ENCODE data around the gene YTHDC1.

- TF ChIP-seq HDAC6 (IDR thresholded peaks at IDR 0.05; ENCODE audit: low read depth, low read length) (no peak), RFX5 (IDR thresholded peaks at IDR 0.05; ENCODE audit: borderline replicate concordance, low read depth, low read length) (no peak), RNF2 (IDR thresholded peaks at IDR 0.05; ENCODE audit: borderline replicate concordance, low read depth, low read length, missing control alignments, poor library complexity, severe bottlenecking) (no peak)
- TF ChIP-seq, protein P1, sequence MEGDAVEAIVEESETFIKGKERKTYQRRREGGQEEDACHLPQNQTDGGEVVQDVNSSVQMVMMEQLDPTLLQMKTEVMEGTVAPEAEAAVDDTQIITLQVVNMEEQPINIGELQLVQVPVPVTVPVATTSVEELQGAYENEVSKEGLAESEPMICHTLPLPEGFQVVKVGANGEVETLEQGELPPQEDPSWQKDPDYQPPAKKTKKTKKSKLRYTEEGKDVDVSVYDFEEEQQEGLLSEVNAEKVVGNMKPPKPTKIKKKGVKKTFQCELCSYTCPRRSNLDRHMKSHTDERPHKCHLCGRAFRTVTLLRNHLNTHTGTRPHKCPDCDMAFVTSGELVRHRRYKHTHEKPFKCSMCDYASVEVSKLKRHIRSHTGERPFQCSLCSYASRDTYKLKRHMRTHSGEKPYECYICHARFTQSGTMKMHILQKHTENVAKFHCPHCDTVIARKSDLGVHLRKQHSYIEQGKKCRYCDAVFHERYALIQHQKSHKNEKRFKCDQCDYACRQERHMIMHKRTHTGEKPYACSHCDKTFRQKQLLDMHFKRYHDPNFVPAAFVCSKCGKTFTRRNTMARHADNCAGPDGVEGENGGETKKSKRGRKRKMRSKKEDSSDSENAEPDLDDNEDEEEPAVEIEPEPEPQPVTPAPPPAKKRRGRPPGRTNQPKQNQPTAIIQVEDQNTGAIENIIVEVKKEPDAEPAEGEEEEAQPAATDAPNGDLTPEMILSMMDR (IDR thresholded peaks at IDR 0.05; ENCODE audit: control extremely low read depth in 1 of 3, insufficient read depth in 1 of 3, low read depth in 1 of 3, low read length in 3 of 3), result no peak
Measured at GRCh38 chr4:68359508-68359907, 9.6 kb upstream of the YTHDC1 start.

Data from H1 (cell line).